Prostate gland (tissue), 2 donors: Measurements from ENCODE around the gene TTN.

Source experiments
- POLR2A ChIP-seq: fragments of 450-650 bp; IDR thresholded peaks from one replicate; pipeline ENCODE4 v1.6.1; 2016; ENCODE audit warnings: antibody characterized with exemption, mild to moderate bottlenecking
- TF ChIP-seq, protein P1 (sequence below), 4 experiments: fragments of 200-600 bp in 2 of 4; fragments of 450-650 bp in 2 of 4; sonication (generic) in 2 of 4; IDR thresholded peaks; 1 replicate in 3 of 4; 2 replicates in 1 of 4; pipeline ENCODE4 v1.5.1; 2016 to 2019; ENCODE audit warnings: antibody characterized with exemption in 4 of 4, mild to moderate bottlenecking in 2 of 4, moderate library complexity in 2 of 4

- TF ChIP-seq, protein P1, sequence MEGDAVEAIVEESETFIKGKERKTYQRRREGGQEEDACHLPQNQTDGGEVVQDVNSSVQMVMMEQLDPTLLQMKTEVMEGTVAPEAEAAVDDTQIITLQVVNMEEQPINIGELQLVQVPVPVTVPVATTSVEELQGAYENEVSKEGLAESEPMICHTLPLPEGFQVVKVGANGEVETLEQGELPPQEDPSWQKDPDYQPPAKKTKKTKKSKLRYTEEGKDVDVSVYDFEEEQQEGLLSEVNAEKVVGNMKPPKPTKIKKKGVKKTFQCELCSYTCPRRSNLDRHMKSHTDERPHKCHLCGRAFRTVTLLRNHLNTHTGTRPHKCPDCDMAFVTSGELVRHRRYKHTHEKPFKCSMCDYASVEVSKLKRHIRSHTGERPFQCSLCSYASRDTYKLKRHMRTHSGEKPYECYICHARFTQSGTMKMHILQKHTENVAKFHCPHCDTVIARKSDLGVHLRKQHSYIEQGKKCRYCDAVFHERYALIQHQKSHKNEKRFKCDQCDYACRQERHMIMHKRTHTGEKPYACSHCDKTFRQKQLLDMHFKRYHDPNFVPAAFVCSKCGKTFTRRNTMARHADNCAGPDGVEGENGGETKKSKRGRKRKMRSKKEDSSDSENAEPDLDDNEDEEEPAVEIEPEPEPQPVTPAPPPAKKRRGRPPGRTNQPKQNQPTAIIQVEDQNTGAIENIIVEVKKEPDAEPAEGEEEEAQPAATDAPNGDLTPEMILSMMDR (IDR thresholded peaks at IDR 0.05): no peak
- TF ChIP-seq POLR2A: no peak
Observed at GRCh38 chr2:178800510-178800909, 6.7 kb downstream of the TTN start.
